ENCODE measurements around the gene OAS3.

DNA sequence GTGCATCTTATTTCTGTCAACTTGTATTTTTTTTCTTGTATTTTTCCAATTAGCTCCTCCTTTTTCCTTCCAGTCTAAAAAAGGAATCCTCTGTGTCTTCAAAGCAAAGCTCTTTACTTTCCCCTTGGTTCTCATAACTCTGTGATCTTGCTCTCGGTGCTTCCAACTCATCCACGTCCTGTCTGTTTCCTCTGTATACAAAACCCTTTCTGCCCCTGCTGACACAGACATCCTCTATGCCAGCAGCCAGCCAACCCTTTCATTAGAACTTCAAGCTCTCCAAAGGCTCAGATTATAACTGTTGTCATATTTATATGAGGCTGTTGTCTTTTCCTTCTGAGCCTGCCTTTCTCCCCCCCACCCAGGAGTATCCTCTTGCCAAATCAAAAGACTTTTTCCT lies 72.4 kb downstream of the OAS3 start:
- TF ChIP-seq, protein P1, sequence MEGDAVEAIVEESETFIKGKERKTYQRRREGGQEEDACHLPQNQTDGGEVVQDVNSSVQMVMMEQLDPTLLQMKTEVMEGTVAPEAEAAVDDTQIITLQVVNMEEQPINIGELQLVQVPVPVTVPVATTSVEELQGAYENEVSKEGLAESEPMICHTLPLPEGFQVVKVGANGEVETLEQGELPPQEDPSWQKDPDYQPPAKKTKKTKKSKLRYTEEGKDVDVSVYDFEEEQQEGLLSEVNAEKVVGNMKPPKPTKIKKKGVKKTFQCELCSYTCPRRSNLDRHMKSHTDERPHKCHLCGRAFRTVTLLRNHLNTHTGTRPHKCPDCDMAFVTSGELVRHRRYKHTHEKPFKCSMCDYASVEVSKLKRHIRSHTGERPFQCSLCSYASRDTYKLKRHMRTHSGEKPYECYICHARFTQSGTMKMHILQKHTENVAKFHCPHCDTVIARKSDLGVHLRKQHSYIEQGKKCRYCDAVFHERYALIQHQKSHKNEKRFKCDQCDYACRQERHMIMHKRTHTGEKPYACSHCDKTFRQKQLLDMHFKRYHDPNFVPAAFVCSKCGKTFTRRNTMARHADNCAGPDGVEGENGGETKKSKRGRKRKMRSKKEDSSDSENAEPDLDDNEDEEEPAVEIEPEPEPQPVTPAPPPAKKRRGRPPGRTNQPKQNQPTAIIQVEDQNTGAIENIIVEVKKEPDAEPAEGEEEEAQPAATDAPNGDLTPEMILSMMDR (conservative IDR thresholded peaks at IDR 0.05; ENCODE audit: low read depth, low read length), result no peak
- TF ChIP-seq EZH2phosphoT487 (IDR thresholded peaks at IDR 0.05; ENCODE audit: borderline replicate concordance, low read length), result no peak
